Measurements from ENCODE around the gene RAB30.

DNA sequence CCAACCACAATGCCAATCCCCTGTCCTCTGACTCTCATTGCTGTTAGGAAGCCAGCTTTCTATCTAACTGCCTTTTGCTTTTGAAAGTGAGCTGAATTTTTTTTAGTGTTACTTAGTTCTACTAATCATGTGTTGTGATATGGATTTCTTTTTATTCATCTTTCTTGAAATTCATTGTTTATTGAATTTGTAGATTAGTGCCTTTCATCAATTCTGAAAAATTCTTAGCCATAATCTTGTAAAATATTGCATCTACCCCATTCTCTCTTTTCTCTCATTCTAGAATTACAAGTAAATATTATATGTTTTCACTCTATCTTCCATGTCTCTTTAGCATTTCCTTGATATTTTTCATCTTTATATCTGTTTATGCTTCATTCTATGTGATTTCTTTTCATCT is 122.3 kb downstream of the RAB30 start:
- TF ChIP-seq CTCF (IDR thresholded peaks at IDR 0.05) (no peak), EP300 (IDR thresholded peaks at IDR 0.05) (no peak), POLR2A (IDR thresholded peaks at IDR 0.05) (no peak)
